Activated CD4-positive, alpha-beta T cell treated with anti-CD3 and anti-CD28 coated beads, Interleukin-2, Interleukin-4, amounts not matched to agents 100 ng/mL and 50 ng/mL, durations not matched to agents 16 hours and 8 hours (primary cell): ENCODE results near the gene MYCBP2.
"Not testable (repeated sequence)": the region's sequence is repeated elsewhere in the genome, so short reads cannot be mapped to it uniquely, and the experiment has no call there.

Experiments used
- DNase-seq: peaks from one replicate; pipeline ENCODE4 v3.0.0-alpha.2; 2020; ENCODE audit warnings: low spot score

MYCBP2 gene

GRCh38 chr13:77338329-77338728, 11.4 kb upstream of the MYCBP2 start:
- DNase-seq = no peak

- DNase-seq = no peak
These were observed 10.3 kb upstream of the MYCBP2 start for GRCh38 chr13:77337159-77337558.

GRCh38 chr13:77335543-77335942, 8.6 kb upstream of the MYCBP2 start:
- DNase-seq = no peak

- DNase-seq = no peak
These were observed 6.7 kb upstream of the MYCBP2 start for GRCh38 chr13:77333594-77333993.

- DNase-seq = no peak
These were observed 4.5 kb upstream of the MYCBP2 start for GRCh38 chr13:77331421-77331820.

GRCh38 chr13:77329911-77330584, 3.2 kb upstream of the MYCBP2 start:
- peak; percentile 71 for DNase-seq

GRCh38 chr13:77329133-77329910, 2.4 kb upstream of the MYCBP2 start:
- DNase-seq = peak; percentile 97

- no peak for DNase-seq
These were observed 1.9 kb upstream of the MYCBP2 start for GRCh38 chr13:77328819-77329132.

GRCh38 chr13:77325371-77325980, 1.4 kb downstream of the MYCBP2 start:
- peak; percentile 31 for DNase-seq

GRCh38 chr13:77323858-77324257, 3.0 kb downstream of the MYCBP2 start:
- peak; percentile 17 for DNase-seq

- DNase-seq = no peak
These were observed 7.4 kb downstream of the MYCBP2 start for GRCh38 chr13:77319536-77319935.

- no peak for DNase-seq
These were observed 8.2 kb downstream of the MYCBP2 start for GRCh38 chr13:77318741-77319140.

- no peak for DNase-seq
These were observed 10.5 kb downstream of the MYCBP2 start for GRCh38 chr13:77316430-77316829.

GRCh38 chr13:77315509-77315908, 11.4 kb downstream of the MYCBP2 start:
- not testable (repeated sequence) for DNase-seq

- DNase-seq = no peak
These were observed 13.0 kb downstream of the MYCBP2 start for GRCh38 chr13:77313923-77314322.

- no peak for DNase-seq
These were observed 14.6 kb downstream of the MYCBP2 start for GRCh38 chr13:77312311-77312710.

- DNase-seq = no peak
These were observed 16.2 kb downstream of the MYCBP2 start for GRCh38 chr13:77310579-77311279.

- DNase-seq = no peak
These were observed 16.7 kb downstream of the MYCBP2 start for GRCh38 chr13:77310161-77310560.

GRCh38 chr13:77309254-77309653, 17.6 kb downstream of the MYCBP2 start:
- no peak for DNase-seq

- DNase-seq = no peak
These were observed 20.4 kb downstream of the MYCBP2 start for GRCh38 chr13:77306458-77306857.

- DNase-seq = no peak
These were observed 21.6 kb downstream of the MYCBP2 start for GRCh38 chr13:77305266-77305665.

GRCh38 chr13:77300176-77301037, 26.5 kb downstream of the MYCBP2 start:
- DNase-seq = no peak
